GOT3 (cell line): ENCODE data around the gene ZNF593OS.

Experiments
- DNase-seq: peaks from one replicate; lab custom pipeline; 2025; ENCODE audit warnings: mixed read lengths; lab: John Stamatoyannopoulos, UW

ZNF593OS gene

GRCh38 chr1:26125946-26126320 lies 45.7 kb downstream of the ZNF593OS start:
- DNase-seq, result no peak

- no peak for DNase-seq
Measured at GRCh38 chr1:26125382-26125781, 46.2 kb downstream of the ZNF593OS start.

- no peak for DNase-seq
Measured at GRCh38 chr1:26124418-26125331, 47.0 kb downstream of the ZNF593OS start.

GRCh38 chr1:26122988-26123973 lies 48.4 kb downstream of the ZNF593OS start:
- no peak for DNase-seq

- DNase-seq, result no peak
Measured at GRCh38 chr1:26121854-26122773, 49.5 kb downstream of the ZNF593OS start.

- DNase-seq, result no peak
Measured at GRCh38 chr1:26119892-26120608, 51.6 kb downstream of the ZNF593OS start.
